ENCODE measurements around the gene ANO9.

Gene ANO9

DNA sequence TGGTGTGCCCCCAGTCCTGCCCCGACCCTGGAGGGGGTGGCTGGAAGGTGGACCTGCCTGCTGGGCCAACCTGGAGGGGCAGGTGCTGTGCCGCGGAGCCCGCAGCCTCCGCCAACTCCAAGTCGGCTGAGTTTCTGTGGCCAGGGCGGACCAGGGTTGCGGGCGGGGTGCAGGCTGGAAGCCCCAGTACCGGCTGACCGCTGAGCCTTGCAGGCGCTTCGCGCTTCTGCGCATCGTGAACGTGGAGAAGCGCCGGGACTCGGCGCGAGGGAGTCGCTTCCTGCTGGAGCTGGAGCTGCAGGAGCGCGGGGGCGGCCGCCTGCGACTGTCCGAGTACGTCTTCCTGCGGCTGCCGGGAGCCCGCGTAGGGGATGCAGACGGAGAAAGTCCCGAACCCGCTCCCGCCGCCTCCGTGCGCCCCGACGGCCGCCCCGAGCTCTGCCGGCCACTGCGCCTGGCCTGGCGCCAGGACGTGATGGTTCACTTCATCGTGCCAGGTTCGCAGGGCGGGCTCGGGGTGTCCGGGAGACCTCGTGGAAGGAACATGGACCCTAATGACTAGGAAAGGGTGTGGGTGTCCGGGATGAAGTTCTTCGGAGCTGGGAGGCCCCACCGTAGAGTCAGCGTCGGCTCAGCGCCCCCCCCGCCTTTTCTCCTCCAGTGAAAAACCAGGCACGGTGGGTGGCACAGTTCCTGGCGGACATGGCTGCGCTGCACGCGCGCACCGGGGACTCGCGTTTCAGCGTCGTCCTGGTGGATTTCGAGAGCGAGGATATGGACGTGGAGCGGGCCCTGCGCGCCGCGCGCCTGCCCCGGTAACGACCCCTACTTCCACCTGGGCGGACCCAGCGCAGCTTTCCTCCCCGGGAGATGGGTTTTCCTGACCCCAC, 62.4 kb downstream of the ANO9 start:
- H3K9me3 ChIP-seq (ENCODE audit: control insufficient read depth, insufficient read depth, low read length) = no peaks in the 10 kb centered on the region
- no peaks in the 10 kb centered on the region for H3K27me3 ChIP-seq (ENCODE audit: control insufficient read depth, insufficient read depth, low read length)
- H3K4me1 ChIP-seq (ENCODE audit: control insufficient read depth, insufficient read depth, low read length) = no peaks in the 10 kb centered on the region
- H3K9ac ChIP-seq (ENCODE audit: low read depth, low read length) = no peak overlapping the region
- peaks cover 44% of the 10 kb centered on the region for H3K36me3 ChIP-seq (ENCODE audit: control insufficient read depth, insufficient read depth, low read length)
- no peak overlapping the region for H3K4me3 ChIP-seq (ENCODE audit: low read depth, low read length)

DNA sequence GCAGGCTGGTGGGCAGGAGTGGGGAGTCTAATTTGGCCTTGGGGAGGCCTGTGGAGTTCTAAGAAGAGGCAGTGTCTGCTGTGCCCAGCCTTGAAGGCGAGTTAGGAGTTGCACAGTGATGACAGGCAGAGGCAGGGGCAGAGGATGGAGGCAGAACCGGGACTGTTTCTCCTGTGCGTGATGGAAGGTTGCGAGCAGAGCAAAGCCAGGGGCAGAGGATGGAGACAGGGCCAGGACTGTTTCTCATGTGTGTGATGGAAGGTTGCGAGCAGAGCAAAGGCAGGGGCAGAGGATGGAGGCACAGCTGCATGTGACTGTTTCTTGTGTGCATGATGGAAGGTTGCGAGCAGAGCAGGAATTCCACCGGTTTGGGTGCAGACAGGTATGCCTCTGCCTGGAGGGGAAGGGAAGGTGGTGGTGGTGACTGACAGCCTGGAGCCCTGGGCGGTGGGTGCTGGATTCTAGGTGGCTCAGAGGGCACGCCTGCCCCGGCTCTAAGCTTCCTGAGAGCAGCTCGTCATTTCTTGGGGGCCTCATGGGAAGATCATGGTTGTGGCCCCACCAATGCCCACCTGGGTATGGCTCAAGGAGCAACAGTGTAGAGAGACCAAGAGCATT, 63.8 kb downstream of the ANO9 start:
- H3K36me3 ChIP-seq (ENCODE audit: control insufficient read depth, insufficient read depth, low read length) = peaks cover 56% of the 10 kb centered on the region

DNA sequence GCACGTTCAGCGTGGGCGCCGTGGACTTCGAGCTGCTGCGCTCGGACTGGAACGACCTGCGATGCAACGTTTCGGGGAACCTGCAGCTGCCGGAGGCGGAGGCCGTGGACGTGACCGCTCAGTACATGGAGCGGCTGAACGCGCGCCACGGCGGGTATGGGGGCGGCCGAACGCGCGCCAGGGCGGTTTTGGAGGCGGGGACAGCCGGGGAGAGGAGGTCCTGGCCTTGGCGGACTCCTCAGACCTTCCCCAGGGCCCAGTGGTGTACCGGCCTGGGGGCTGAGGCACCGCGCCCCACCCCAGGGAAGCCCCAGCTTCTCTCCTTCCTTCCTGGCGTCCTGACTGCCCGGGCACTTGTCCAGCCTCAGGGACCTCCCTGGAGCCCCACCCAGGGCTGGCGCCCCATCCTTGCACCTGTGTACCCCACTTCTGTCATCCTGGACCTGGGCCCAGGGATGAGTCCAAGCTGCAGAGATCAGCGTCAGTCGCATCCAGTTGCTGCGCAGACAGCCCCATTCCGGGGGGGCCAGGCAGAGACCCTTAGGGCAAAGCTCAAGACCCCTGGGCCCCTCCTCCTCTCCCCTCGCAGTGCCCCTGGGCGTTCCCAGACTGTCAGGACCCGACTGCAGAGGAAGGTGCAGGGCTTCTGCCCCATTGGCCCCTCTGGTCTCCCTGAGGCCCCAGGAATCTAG, 64.5 kb downstream of the ANO9 start:
- no peaks in the 10 kb centered on the region for H3K9me3 ChIP-seq (ENCODE audit: control insufficient read depth, insufficient read depth, low read length)
- H3K4me1 ChIP-seq (ENCODE audit: control insufficient read depth, insufficient read depth, low read length) = no peaks in the 10 kb centered on the region
- H3K36me3 ChIP-seq (ENCODE audit: control insufficient read depth, insufficient read depth, low read length) = peaks cover 60% of the 10 kb centered on the region
- H3K27me3 ChIP-seq (ENCODE audit: control insufficient read depth, insufficient read depth, low read length) = no peaks in the 10 kb centered on the region
- H3K4me3 ChIP-seq (ENCODE audit: low read depth, low read length) = no peak overlapping the region
- H3K9ac ChIP-seq (ENCODE audit: low read depth, low read length) = no peak overlapping the region

More for the DNA sequence above, 63.8 kb downstream of the ANO9 start:
- H3K9ac ChIP-seq (ENCODE audit: low read depth, low read length) = no peak overlapping the region
- no peaks in the 10 kb centered on the region for H3K27me3 ChIP-seq (ENCODE audit: control insufficient read depth, insufficient read depth, low read length)
- no peaks in the 10 kb centered on the region for H3K9me3 ChIP-seq (ENCODE audit: control insufficient read depth, insufficient read depth, low read length)
- H3K4me3 ChIP-seq (ENCODE audit: low read depth, low read length) = no peak overlapping the region
- H3K4me1 ChIP-seq (ENCODE audit: control insufficient read depth, insufficient read depth, low read length) = no peaks in the 10 kb centered on the region

DNA sequence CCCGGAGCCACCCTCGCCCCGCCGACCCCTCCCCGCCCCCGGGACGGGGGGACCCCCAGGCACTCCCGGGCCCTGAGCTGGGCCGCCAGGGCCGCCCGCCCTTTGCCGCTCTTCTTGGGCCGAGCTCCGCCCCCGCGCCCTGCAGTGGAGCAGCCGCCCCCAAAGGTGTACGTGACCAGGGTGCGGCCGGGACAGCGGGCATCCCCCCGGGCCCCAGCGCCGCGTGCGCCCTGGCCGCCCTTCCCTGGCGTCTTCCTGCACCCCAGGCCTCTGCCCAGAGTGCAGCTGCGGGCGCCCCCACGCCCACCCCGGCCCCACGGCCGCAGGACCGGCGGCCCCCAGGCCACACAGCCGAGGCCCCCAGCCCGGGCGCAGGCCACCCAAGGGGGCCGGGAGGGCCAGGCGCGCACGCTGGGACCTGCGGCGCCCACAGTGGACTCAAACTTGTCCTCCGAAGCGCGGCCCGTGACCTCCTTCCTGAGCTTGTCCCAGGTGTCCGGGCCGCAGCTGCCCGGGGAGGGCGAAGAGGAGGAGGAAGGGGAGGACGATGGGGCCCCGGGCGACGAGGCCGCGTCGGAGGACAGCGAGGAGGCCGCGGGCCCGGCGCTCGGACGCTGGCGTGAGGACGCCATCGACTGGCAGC, 65.2 kb downstream of the ANO9 start:
- no peak overlapping the region for H3K9ac ChIP-seq (ENCODE audit: low read depth, low read length)
- H3K4me3 ChIP-seq (ENCODE audit: low read depth, low read length) = no peak overlapping the region
- H3K9me3 ChIP-seq (ENCODE audit: control insufficient read depth, insufficient read depth, low read length) = no peaks in the 10 kb centered on the region
- no peaks in the 10 kb centered on the region for H3K27me3 ChIP-seq (ENCODE audit: control insufficient read depth, insufficient read depth, low read length)
- H3K36me3 ChIP-seq (ENCODE audit: control insufficient read depth, insufficient read depth, low read length) = peaks cover 65% of the 10 kb centered on the region
- H3K4me1 ChIP-seq (ENCODE audit: control insufficient read depth, insufficient read depth, low read length) = no peaks in the 10 kb centered on the region

DNA sequence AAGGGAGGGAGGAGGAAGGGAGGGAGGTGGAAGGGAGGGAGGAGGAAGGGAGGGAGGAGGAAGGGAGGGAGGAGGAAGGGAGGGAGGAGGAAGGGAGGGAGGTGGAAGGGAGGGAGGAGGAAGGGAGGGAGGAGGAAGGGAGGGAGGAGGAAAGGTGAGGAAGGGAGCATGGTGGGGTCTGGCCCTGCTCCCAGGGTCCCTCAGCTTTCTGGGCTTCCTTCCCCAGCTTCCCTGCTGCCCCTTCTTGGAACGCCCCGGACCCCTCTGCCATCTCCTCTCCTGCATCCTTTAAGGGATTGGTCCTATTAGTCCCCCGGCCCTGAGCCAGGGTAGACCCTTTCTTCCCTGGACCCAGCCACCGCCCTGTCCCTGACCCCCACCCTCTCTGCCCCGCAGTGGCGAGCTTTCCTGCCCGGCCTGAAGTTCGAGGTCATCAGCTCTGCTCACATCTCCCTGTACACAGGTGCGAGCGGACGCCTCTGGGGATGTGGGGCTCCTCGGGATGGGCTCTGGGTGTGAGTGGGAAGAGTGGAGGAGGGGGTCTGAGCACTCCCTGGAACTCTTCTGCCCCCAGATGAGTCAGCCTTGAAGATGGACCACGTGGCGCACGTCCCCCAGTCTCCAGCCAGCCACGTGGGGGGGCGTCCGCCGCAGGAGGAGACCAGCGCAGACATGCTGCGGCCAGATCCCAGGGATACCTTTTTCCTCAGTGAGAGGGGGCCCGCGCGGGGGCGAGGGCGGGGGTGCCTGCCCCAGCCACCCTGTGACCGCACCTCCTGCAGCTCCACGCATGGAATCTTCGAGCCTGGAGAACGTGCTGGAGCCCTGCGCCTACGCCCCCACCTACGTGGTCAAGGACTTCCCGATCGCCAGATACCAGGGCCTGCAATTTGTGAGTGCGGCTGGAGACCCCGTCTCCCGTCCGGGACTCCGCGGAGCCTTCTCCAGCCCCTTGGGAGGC, 66.5 kb downstream of the ANO9 start:
- Histone ChIP-seq H3K27me3 (ENCODE audit: control insufficient read depth, insufficient read depth, low read length) (no peaks in the 10 kb centered on the region), H3K4me3 (ENCODE audit: low read depth, low read length) (no peak overlapping the region), H3K4me1 (ENCODE audit: control insufficient read depth, insufficient read depth, low read length) (peaks cover 2% of the 10 kb centered on the region), H3K9me3 (ENCODE audit: control insufficient read depth, insufficient read depth, low read length) (no peaks in the 10 kb centered on the region), H3K36me3 (ENCODE audit: control insufficient read depth, insufficient read depth, low read length) (peaks cover 60% of the 10 kb centered on the region), H3K9ac (ENCODE audit: low read depth, low read length) (no peak overlapping the region)

DNA sequence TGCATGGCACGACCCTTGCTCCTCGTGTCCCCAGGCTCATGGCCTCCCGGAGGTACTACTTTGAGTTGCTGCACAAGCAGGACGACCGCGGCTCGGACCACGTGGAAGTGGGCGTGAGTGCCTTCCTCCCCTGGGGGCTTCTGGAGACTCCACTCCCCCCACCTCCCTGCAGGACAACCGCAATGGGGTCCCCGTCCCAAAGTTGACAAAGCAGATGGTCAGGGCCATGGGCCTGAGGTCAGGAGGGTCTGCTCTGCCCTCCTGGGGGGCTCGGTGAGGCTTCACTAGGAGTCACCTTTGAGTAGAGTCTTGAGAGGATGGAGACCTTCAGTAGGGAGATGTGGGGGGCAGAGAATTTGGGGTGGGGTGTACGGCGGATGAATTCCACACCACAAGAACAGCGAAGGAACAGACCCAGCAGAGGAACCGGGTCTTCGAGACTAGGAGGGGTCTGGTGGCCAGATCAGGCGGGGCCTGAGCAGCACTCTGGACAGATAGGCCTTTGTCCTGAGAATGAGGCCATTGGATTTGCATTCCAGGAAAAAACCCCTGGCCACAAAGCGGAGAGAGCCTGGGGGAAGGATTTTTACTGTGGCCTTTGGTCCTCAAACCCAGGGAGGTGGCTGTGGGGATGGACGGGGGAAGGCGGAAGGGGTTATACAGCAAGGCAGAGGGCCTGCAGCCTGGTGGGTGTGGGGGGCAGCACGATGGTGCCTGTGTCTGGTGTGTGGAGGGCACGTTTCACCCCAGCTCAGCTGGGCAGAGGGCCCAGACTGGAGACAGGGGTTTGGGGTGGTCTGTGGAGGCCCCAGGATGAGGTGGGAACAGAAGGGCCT, 67.9 kb downstream of the ANO9 start:
- no peaks in the 10 kb centered on the region for H3K27me3 ChIP-seq (ENCODE audit: control insufficient read depth, insufficient read depth, low read length)
- H3K4me1 ChIP-seq (ENCODE audit: control insufficient read depth, insufficient read depth, low read length) = peaks cover 2% of the 10 kb centered on the region
- no peak overlapping the region for H3K9ac ChIP-seq (ENCODE audit: low read depth, low read length)
- no peaks in the 10 kb centered on the region for H3K9me3 ChIP-seq (ENCODE audit: control insufficient read depth, insufficient read depth, low read length)
- no peak overlapping the region for H3K4me3 ChIP-seq (ENCODE audit: low read depth, low read length)
- H3K36me3 ChIP-seq (ENCODE audit: control insufficient read depth, insufficient read depth, low read length) = peaks cover 55% of the 10 kb centered on the region

DNA sequence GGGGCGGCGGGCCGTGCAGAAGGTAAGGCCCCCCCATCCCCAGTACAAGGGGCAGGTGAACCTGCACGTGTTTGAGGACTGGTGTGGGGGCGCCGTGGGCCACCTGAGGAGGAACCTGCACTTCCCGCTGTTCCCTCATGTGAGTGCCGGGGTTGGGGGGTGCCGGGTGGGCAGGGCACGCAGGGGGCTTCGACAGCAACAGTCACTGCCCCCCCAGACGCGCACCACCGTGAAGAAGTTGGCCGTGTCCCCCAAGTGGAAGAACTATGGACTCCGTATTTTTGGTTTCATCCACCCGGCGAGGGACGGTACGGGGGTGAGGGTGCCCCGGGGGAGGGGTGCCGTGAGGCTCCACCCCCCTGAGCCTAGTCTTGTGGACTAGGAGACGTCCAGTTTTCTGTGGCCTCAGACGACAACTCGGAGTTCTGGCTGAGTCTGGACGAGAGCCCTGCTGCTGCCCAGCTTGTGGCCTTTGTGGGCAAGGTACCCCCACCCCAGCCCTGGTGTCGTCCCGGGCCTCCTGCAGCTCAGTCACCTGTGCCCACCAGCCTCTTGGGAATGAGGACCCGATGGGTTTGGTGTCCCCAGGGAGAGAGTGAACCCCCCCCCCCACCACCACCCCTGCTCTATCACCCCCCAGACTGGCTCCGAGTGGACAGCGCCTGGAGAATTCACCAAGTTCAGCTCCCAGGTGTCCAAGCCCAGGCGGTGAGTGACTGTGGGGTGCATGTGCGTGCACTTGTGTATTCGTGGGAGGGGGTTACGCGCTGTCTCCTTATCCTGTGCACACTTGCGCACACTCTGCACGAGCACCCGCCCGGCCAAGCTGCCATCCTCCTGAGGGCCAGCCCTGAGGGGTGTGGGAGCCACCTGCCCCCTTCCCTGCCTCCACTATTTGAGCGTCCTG, 68.7 kb downstream of the ANO9 start:
- no peak overlapping the region for H3K9ac ChIP-seq (ENCODE audit: low read depth, low read length)
- H3K4me3 ChIP-seq (ENCODE audit: low read depth, low read length) = no peak overlapping the region
- H3K9me3 ChIP-seq (ENCODE audit: control insufficient read depth, insufficient read depth, low read length) = no peaks in the 10 kb centered on the region
- H3K4me1 ChIP-seq (ENCODE audit: control insufficient read depth, insufficient read depth, low read length) = peaks cover 2% of the 10 kb centered on the region
- H3K36me3 ChIP-seq (ENCODE audit: control insufficient read depth, insufficient read depth, low read length) = peaks cover 51% of the 10 kb centered on the region
- H3K27me3 ChIP-seq (ENCODE audit: control insufficient read depth, insufficient read depth, low read length) = no peaks in the 10 kb centered on the region

DNA sequence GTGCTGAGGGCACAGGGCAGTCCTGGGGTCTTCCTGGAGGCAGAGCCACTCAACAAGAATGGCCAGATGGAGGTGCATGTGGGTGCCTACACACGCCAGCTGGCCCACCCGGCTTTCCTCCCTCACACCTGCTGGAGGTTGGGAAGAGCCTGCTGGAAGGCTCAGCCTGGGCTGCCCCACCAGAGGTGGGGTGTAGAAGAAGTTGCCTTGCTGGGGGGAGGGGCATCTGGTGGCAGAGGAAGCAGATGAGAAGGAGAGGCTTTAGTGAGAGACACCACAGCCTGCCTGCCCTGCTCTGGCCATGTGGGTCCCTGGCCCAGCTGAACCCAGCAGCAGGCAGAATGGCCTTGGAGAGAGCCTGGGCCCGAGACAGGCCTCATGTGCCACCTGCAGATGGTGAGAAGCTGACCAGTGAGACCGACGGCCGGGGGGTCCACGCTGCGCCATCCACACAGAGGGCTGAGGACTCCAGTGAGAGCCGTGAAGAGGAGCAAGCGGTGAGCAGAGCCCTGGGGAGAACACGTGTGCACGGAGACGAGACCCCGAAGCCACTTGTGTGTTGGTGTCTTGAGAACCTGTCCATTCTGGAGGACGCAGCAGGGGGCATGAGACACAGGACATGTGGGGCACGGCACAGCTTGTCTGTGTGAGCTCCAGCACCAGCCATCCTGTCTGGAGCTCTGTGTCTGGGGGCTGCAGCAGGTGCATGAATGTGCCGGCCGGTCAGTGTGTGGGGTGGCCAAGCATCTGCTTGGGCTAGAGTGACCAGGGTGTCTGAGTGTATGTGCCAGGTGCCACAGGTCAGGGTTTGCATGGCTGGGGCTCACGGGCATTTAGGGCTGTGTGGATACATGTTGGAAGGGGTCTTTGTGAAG, 69.9 kb downstream of the ANO9 start:
- H3K36me3 ChIP-seq (ENCODE audit: control insufficient read depth, insufficient read depth, low read length) = peaks cover 40% of the 10 kb centered on the region
- H3K4me3 ChIP-seq (ENCODE audit: low read depth, low read length) = no peak overlapping the region
- peaks cover 2% of the 10 kb centered on the region for H3K27me3 ChIP-seq (ENCODE audit: control insufficient read depth, insufficient read depth, low read length)
- no peak overlapping the region for H3K9ac ChIP-seq (ENCODE audit: low read depth, low read length)
- no peaks in the 10 kb centered on the region for H3K9me3 ChIP-seq (ENCODE audit: control insufficient read depth, insufficient read depth, low read length)
- peaks cover 2% of the 10 kb centered on the region for H3K4me1 ChIP-seq (ENCODE audit: control insufficient read depth, insufficient read depth, low read length)

DNA sequence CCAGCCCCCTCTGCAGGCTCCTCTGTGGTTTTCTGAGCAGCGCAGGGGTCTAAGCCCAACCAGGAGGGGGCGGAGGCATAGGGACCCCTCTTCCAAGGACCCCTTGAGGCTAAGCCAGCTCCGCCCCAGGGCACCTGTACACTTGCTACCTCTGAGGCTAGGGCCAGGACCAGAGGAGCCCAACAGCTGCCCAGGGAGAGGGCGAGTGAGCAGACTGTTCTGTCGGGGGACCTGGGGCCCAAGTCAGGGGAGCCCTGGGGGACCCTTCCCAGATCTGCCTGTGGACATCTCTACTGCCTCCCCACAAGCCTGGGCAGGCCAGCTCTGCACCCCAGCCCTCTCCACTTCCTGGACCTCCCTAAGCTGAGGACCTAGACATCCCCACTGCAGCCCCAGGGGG, 70.8 kb downstream of the ANO9 start:
- Histone ChIP-seq H3K36me3 (ENCODE audit: control insufficient read depth, insufficient read depth, low read length) (peaks cover 34% of the 10 kb centered on the region), H3K4me1 (ENCODE audit: control insufficient read depth, insufficient read depth, low read length) (peaks cover 2% of the 10 kb centered on the region), H3K9ac (ENCODE audit: low read depth, low read length) (no peak overlapping the region), H3K9me3 (ENCODE audit: control insufficient read depth, insufficient read depth, low read length) (no peaks in the 10 kb centered on the region), H3K27me3 (ENCODE audit: control insufficient read depth, insufficient read depth, low read length) (peaks cover 2% of the 10 kb centered on the region), H3K4me3 (ENCODE audit: low read depth, low read length) (peak overlapping the region; percentile 72)
